BLaER1 (cell line): ENCODE data around the gene OR52A5.

Source experiments
- H3K27ac ChIP-seq: shearing (Covaris generic); formaldehyde crosslinking; 2 replicates; pipeline ENCODE4 v1.8.1; 2022
- H3K27me3 ChIP-seq: shearing (Covaris generic); formaldehyde crosslinking; 2 replicates; pipeline ENCODE4 v1.8.1; 2022
- H3K36me3 ChIP-seq: shearing (Covaris generic); formaldehyde crosslinking; 2 replicates; pipeline ENCODE4 v1.8.1; 2022
- H3K4me1 ChIP-seq: shearing (Covaris generic); formaldehyde crosslinking; 2 replicates; pipeline ENCODE4 v1.8.1; 2022
- H3K4me2 ChIP-seq: shearing (Covaris generic); formaldehyde crosslinking; 2 replicates; pipeline ENCODE4 v1.8.1; 2022
- H3K4me3 ChIP-seq: shearing (Covaris generic); formaldehyde crosslinking; 2 replicates; pipeline ENCODE4 v1.8.1; 2022
- H3K9ac ChIP-seq: shearing (Covaris generic); formaldehyde crosslinking; 2 replicates; pipeline ENCODE4 v1.8.1; 2022
- H3K9me3 ChIP-seq: shearing (Covaris generic); formaldehyde crosslinking; 2 replicates; pipeline ENCODE4 v1.8.1; 2022
- H4K20me1 ChIP-seq: shearing (Covaris generic); formaldehyde crosslinking; 2 replicates; pipeline ENCODE4 v1.8.1; 2022
- Cebpa-rat ChIP-seq: shearing (Covaris generic); IDR thresholded peaks from 2 replicates; pipeline ENCODE4 v1.8.1; 2022

Gene OR52A5

DNA sequence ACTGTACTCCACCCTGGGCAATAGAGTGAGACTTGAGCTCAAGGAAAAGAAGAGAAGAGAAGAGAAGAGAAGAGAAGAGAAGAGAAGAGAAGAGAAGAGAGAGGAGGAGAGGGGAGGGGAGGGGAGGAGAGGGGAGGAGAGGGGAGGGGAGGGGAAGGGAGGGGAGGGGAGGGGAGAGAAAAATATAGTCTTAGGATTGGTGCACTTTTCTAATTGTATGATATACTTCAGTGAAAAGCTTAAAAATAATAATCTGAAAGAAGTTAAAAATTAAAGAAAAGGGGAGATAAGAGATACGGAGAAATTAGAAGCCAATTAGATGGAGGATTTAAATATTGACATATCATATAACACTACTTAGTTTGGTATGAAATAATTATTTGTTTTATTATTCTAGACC is 19.3 kb downstream of the OR52A5 start:
- no peak overlapping the region for H3K27ac ChIP-seq
- no peaks in the 10 kb centered on the region for H3K36me3 ChIP-seq
- no peaks in the 10 kb centered on the region for H3K27me3 ChIP-seq
- H3K9ac ChIP-seq = no peak overlapping the region
- H3K9me3 ChIP-seq = no peaks in the 10 kb centered on the region
- H3K4me3 ChIP-seq = no peak overlapping the region
- H3K4me2 ChIP-seq = no peak overlapping the region
- TF ChIP-seq Cebpa-rat = no peak
- H3K4me1 ChIP-seq = no peaks in the 10 kb centered on the region
- no peaks in the 10 kb centered on the region for H4K20me1 ChIP-seq

GRCh38 chr11:5117588-5117987 is 20.6 kb downstream of the OR52A5 start:
- Histone ChIP-seq H3K4me2 (no peak overlapping the region), H3K4me3 (no peak overlapping the region), H3K4me1 (no peaks in the 10 kb centered on the region), H4K20me1 (no peaks in the 10 kb centered on the region), H3K27me3 (no peaks in the 10 kb centered on the region), H3K9ac (no peak overlapping the region), H3K36me3 (no peaks in the 10 kb centered on the region), H3K9me3 (no peaks in the 10 kb centered on the region), H3K27ac (no peak overlapping the region)
- TF ChIP-seq Cebpa-rat = no peak

DNA sequence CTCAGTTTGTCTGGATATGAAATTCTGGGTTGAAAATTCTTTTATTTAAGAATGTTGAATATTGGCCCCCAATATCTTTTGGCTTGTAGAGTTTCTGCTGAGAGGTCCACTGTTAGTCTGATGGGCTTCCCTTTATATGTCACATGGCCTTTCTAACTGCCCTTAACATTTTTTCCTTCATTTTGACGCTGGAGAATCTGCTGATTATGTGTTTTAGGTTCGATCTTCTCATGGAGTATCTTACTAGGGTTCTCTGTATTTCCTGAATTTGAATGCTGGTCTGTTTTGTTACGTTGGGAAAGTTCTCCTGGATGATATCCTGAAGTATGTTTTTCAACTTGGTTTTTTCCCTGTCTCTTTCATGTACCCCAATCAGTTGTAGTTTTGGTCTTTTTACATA is 22.8 kb downstream of the OR52A5 start:
- Histone ChIP-seq H3K27me3 (no peaks in the 10 kb centered on the region), H3K9ac (no peak overlapping the region), H3K9me3 (no peaks in the 10 kb centered on the region)

GRCh38 chr11:5107285-5107684 is 30.9 kb downstream of the OR52A5 start:
- Histone ChIP-seq H3K4me2 (no peak overlapping the region), H3K9ac (no peak overlapping the region)

More for the DNA sequence above, 22.8 kb downstream of the OR52A5 start:
- H3K4me2 ChIP-seq = no peak overlapping the region
- H3K36me3 ChIP-seq = no peaks in the 10 kb centered on the region
- no peaks in the 10 kb centered on the region for H4K20me1 ChIP-seq
- no peaks in the 10 kb centered on the region for H3K4me1 ChIP-seq
- H3K27ac ChIP-seq = no peak overlapping the region
- TF ChIP-seq Cebpa-rat = no peak
- H3K4me3 ChIP-seq = no peak overlapping the region

GRCh38 chr11:5103066-5103465 is 35.1 kb downstream of the OR52A5 start:
- Histone ChIP-seq H3K4me2 (no peak overlapping the region), H3K4me1 (no peaks in the 10 kb centered on the region), H3K4me3 (no peak overlapping the region), H3K36me3 (no peaks in the 10 kb centered on the region), H3K27ac (no peak overlapping the region), H3K9me3 (no peaks in the 10 kb centered on the region), H3K9ac (no peak overlapping the region), H4K20me1 (no peaks in the 10 kb centered on the region), H3K27me3 (no peaks in the 10 kb centered on the region)
- TF ChIP-seq Cebpa-rat = no peak

More at GRCh38 chr11:5107285-5107684, 30.9 kb downstream of the OR52A5 start:
- Histone ChIP-seq H3K36me3 (no peaks in the 10 kb centered on the region), H3K27me3 (no peaks in the 10 kb centered on the region), H3K4me1 (no peaks in the 10 kb centered on the region), H3K27ac (no peak overlapping the region), H3K9me3 (no peaks in the 10 kb centered on the region), H4K20me1 (no peaks in the 10 kb centered on the region), H3K4me3 (no peak overlapping the region)
- TF ChIP-seq Cebpa-rat = no peak

DNA sequence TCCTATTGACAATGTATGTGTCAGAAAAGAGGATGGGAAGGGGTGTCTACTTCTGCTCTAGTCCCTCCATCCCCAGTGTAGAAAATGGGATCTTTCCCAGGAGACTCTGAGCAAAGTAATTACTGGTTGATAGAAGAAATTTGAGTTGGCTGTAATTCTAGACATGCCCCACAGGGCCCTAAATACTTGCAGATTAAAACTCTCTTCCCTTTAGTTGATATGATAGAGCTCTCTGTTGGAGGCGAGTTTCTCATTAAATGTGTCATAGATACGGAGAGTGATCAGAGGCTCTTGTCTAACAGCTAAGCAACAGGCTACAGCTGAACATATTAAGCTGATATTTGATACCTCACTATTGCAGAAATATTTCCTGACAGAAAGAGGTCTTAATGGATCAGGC is 35.9 kb downstream of the OR52A5 start:
- no peaks in the 10 kb centered on the region for H3K4me1 ChIP-seq
- H3K27ac ChIP-seq = no peak overlapping the region
- no peak overlapping the region for H3K9ac ChIP-seq
- TF ChIP-seq Cebpa-rat = no peak
- no peaks in the 10 kb centered on the region for H3K9me3 ChIP-seq
- no peaks in the 10 kb centered on the region for H3K27me3 ChIP-seq
- H4K20me1 ChIP-seq = no peaks in the 10 kb centered on the region
- no peak overlapping the region for H3K4me2 ChIP-seq
- H3K36me3 ChIP-seq = no peaks in the 10 kb centered on the region
- H3K4me3 ChIP-seq = no peak overlapping the region

DNA sequence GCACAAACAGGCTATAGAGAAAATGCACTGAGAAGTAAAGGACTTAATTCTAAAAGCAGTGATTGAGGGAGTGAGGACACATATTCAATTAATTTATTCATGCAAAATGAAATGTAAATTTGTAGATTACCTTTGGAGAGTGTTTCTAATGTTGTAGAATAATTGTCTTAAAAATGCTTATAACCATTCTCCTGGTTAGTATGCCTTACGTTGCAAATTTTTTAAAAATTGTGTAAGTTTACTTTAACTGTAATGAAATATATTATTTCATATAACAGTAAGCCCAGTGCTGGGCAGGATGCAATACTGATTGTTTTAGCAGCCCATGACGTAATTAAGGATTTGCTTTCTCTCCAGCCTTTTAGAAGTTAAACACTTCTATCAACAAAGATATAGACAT is 42.1 kb downstream of the OR52A5 start:
- TF ChIP-seq Cebpa-rat = no peak
- H3K27me3 ChIP-seq = no peaks in the 10 kb centered on the region
- H3K27ac ChIP-seq = no peak overlapping the region

DNA sequence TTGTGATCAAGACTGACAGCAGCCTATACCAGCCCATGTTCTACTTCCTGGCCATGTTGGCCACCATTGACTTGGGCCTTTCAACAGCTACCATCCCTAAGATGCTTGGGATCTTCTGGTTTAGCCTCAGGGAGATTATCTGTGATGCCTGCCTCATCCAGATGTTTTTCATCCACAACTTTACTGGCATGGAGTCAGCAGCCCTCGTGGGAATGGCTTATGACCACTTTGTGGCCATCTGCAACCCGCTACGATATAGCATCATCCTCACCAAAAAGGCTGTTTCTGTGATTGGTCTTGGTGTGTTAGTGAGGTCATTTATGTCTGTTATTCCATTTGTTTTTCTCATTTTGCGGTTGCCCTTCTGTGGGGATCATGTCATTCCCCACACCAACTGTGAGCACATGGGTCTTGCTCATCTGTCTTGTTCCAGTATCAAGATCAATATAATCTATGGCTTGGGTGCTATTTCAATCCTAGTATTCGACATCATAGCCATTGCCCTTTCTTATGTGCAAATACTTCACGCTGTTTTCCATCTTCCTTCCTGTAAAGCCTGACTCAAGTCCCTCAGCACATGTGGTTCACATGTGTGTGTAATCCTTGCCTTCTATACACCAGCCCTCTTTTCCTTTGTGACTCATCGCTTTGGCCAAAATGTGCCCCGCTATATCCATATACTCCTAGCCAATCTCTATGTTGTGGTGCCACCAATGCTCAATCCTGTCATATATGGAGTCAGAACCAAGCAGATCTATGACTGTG is 45.2 kb downstream of the OR52A5 start:
- H3K27me3 ChIP-seq = no peaks in the 10 kb centered on the region
- H4K20me1 ChIP-seq = no peaks in the 10 kb centered on the region
- TF ChIP-seq Cebpa-rat = no peak
- no peak overlapping the region for H3K27ac ChIP-seq
- H3K36me3 ChIP-seq = no peaks in the 10 kb centered on the region
- H3K4me2 ChIP-seq = no peak overlapping the region
- H3K9me3 ChIP-seq = no peaks in the 10 kb centered on the region
- H3K9ac ChIP-seq = no peak overlapping the region
- H3K4me1 ChIP-seq = no peaks in the 10 kb centered on the region
- H3K4me3 ChIP-seq = no peak overlapping the region

More for the DNA sequence above, 42.1 kb downstream of the OR52A5 start:
- H3K9me3 ChIP-seq = no peaks in the 10 kb centered on the region
- no peaks in the 10 kb centered on the region for H3K4me1 ChIP-seq
- H3K4me3 ChIP-seq = no peak overlapping the region
- H3K4me2 ChIP-seq = no peak overlapping the region
- H3K36me3 ChIP-seq = no peaks in the 10 kb centered on the region
- H3K9ac ChIP-seq = no peak overlapping the region
- H4K20me1 ChIP-seq = no peaks in the 10 kb centered on the region

DNA sequence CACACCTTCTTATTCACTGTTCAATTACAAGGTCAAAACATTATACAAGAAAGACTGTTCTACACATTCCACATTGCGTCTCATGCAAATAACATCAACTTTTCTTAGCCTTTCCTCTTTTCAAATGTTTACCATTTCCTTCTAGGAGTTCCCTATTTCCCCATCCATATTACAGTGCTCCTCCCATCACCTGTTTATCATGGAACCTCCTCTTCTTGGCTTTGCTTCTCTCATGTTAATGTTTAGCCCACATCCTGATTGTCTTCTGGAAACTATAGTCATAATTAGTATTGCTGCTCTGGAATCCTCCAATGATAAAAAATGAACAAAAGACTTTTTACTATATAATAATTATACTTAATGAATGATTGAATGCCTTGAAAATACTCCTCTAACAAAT is 47.5 kb downstream of the OR52A5 start:
- H3K4me1 ChIP-seq = no peaks in the 10 kb centered on the region
- H3K9ac ChIP-seq = no peak overlapping the region
- H3K9me3 ChIP-seq = no peaks in the 10 kb centered on the region
- no peak overlapping the region for H3K27ac ChIP-seq
- H3K4me2 ChIP-seq = no peak overlapping the region
- H3K27me3 ChIP-seq = no peaks in the 10 kb centered on the region
- TF ChIP-seq Cebpa-rat = no peak
- H4K20me1 ChIP-seq = no peaks in the 10 kb centered on the region
- H3K4me3 ChIP-seq = no peak overlapping the region
- no peaks in the 10 kb centered on the region for H3K36me3 ChIP-seq

DNA sequence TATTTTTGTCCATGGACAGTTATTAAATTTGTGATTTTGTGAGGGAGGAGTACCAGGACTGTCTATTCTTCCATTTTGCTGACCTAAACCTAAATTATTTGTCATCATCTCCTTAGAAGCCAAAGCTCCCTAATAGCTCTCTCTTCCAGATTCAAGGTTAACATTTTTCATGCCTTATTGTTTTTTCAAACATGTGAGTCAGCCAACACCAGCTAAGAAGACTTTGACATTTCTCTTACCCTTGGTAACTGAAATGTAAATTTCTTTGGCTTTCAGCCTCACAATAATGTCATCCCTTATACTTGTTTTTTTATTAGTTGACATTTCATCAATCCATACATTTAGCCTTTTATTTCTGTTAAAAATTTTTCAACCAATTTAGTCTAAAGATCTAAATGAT is 49.6 kb downstream of the OR52A5 start:
- H3K4me3 ChIP-seq = no peak overlapping the region
- H3K36me3 ChIP-seq = no peaks in the 10 kb centered on the region
- H3K4me2 ChIP-seq = no peak overlapping the region
- no peaks in the 10 kb centered on the region for H3K27me3 ChIP-seq
- no peak overlapping the region for H3K9ac ChIP-seq
- no peak overlapping the region for H3K27ac ChIP-seq
- TF ChIP-seq Cebpa-rat = no peak
- H3K4me1 ChIP-seq = no peaks in the 10 kb centered on the region
- H3K9me3 ChIP-seq = no peaks in the 10 kb centered on the region
- H4K20me1 ChIP-seq = no peaks in the 10 kb centered on the region

DNA sequence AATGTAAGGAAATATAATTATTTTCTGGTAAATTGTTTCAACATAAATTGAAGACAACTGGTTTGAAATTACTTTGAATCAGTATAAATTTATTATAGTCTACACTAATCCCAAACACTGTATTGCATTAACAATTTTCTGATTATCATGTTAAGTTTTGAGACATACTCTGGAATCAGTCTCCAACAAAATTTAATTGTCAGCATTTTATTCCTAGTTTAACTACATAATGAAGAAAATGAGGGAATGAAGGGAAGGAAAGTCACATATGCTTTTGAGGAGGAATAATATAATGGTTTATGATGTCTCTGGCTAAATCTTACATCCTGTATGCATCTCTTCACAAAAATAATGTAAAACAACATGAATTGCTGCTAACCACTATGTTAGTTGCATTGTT is 54.6 kb downstream of the OR52A5 start:
- Histone ChIP-seq H4K20me1 (no peaks in the 10 kb centered on the region), H3K4me2 (no peak overlapping the region), H3K36me3 (no peaks in the 10 kb centered on the region), H3K27ac (no peak overlapping the region), H3K9ac (no peak overlapping the region), H3K27me3 (no peaks in the 10 kb centered on the region), H3K4me3 (no peak overlapping the region), H3K9me3 (no peaks in the 10 kb centered on the region), H3K4me1 (no peaks in the 10 kb centered on the region)
- no peak for TF ChIP-seq Cebpa-rat
